ENCODE results near the gene TMEM43. TPM values are rescaled to one million over a fixed set of nuclear protein-coding genes. Genes with fewer than 3 reads are reported as not detected.
A peak's percentile ranks its signal among the peaks of the same experiment; 100 is the strongest.

The TMEM43 gene
- total and polyA plus RNA-seq, 8 donors = 11.2 to 31.2 (median 17.6) TPM

- no peak for TF ChIP-seq CTCF (IDR thresholded peaks at IDR 0.05)
- intact Hi-C loops (cut with DNase I) = no loop called here
- whole genome bisulfite sequencing, 2 donors = 92 to 93% methylated on average over 6 of the region's 6 CpGs
Observed at GRCh38 chr3:14153663-14154062, 28.8 kb downstream of the TMEM43 start.

GRCh38 chr3:14154276-14154675 lies 29.4 kb downstream of the TMEM43 start:
- Histone ChIP-seq H3K27ac (no peak overlapping the region), H3K9me3 (no peaks in the 10 kb centered on the region), H3K36me3 (peaks cover 6 to 57% (median 20%) of the 10 kb centered on the region in 3 donors), H3K4me1 (no peaks in the 10 kb centered on the region), H3K4me3 (no peak overlapping the region), H3K27me3 (no peaks in the 10 kb centered on the region)
- intact Hi-C loops (cut with DNase I) = no loop called here
- no peak for TF ChIP-seq CTCF (IDR thresholded peaks at IDR 0.05)
- ATAC-seq (no peak), DNase-seq (no peak), FAIRE-seq (no peak)
- WGBS, 2 donors = 93 to 95% methylated on average over 5 of the region's 5 CpGs

More at GRCh38 chr3:14153663-14154062, 28.8 kb downstream of the TMEM43 start:
- Histone ChIP-seq H3K9me3 (no peaks in the 10 kb centered on the region), H3K27me3 (no peaks in the 10 kb centered on the region), H3K4me3 (no peak overlapping the region), H3K36me3 (peaks cover 6 to 52% (median 19%) of the 10 kb centered on the region in 3 donors), H3K4me1 (no peaks in the 10 kb centered on the region), H3K27ac (no peak overlapping the region)
- DNase-seq (no peak), ATAC-seq (no peak), FAIRE-seq (no peak)

DNA sequence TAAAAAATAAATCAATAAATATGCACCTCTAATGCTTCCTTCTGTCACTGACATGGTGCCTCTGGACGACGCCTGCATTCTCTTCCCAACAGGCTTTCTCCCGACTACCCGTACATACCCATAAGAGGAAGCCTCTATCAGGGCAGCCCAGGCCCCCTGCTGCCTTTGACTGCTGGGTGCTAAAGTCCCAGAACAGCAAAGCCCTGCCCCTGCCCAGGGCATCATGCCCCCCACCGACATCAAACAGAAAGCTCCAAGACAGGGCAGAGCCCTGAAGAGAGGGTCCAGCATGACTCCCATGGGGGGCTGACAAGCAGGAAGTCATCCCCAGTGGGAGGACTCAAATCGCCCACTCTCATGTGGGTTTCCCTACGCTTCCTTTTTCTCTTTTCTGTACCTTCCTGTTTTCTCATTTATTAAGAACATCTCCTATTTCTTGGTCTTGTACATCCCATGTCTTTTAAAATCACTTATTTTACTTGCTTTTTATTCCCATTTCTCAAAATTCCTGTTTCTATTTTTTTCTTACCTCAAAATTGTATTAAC lies 30.1 kb downstream of the TMEM43 start:
- H3K4me1 ChIP-seq = no peaks in the 10 kb centered on the region
- H3K27ac ChIP-seq = no peak overlapping the region
- DNase-seq (peak in 1 of 6 donors; percentile 32), ATAC-seq (no peak), FAIRE-seq (no peak)
- no peaks in the 10 kb centered on the region for H3K9me3 ChIP-seq
- H3K4me3 ChIP-seq = no peak overlapping the region
- H3K36me3 ChIP-seq = peaks cover 6 to 64% (median 27%) of the 10 kb centered on the region in 3 donors
- no peak for TF ChIP-seq CTCF (IDR thresholded peaks at IDR 0.05)
- 87 to 93% methylated on average over 7 of the region's 7 CpGs for WGBS, 2 donors
- H3K27me3 ChIP-seq = no peaks in the 10 kb centered on the region
- intact Hi-C loops (cut with DNase I) = no loop called here

GRCh38 chr3:14156201-14156600 lies 31.3 kb downstream of the TMEM43 start:
- 97% methylated on average over 7 of the region's 7 CpGs for WGBS, 2 donors
- DNase-seq (no peak), ATAC-seq (no peak), FAIRE-seq (no peak)
- H3K27ac ChIP-seq = no peak overlapping the region
- intact Hi-C loops (cut with DNase I) = no loop called here
- peaks cover 6 to 76% (median 37%) of the 10 kb centered on the region in 3 donors for H3K36me3 ChIP-seq
- no peak overlapping the region for H3K4me3 ChIP-seq
- no peaks in the 10 kb centered on the region for H3K27me3 ChIP-seq
- no peaks in the 10 kb centered on the region for H3K9me3 ChIP-seq
- TF ChIP-seq CTCF (IDR thresholded peaks at IDR 0.05) = no peak
- no peaks in the 10 kb centered on the region for H3K4me1 ChIP-seq

DNA sequence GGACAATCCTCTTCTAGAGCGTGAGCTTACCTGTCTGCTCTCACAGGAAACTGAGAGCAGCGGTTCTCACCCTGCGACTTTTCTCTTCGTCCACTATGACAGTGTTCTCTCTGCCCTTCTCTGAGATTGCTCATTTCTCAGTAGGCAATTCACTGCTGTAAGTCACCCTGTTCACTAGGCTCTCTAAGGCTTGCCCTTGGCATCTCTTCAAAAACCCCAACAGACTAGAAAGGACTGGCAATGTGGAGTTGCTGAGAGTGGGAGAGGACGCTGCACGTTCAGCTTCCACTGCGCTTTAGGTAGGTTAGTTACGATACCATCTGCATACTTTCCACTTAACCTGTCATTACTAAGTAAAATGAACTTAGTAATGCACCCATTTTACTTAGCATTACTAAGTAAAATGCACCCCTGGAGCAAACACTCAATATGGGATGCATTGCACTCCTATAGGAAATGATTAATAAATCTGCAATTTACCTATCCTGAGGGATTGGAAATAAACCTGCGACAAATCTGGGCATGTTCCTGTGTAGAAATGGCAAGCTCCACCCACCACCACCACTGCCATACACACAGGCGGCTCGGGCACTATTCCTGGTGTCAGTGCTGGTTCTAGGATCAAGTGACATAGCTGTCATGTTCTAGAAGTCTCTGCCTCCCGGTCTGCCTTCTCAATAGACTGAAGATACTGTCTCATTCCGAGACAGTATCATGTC lies 32.1 kb downstream of the TMEM43 start:
- Histone ChIP-seq H3K27me3 (no peaks in the 10 kb centered on the region), H3K4me3 (no peak overlapping the region), H3K27ac (no peak overlapping the region), H3K9me3 (no peaks in the 10 kb centered on the region), H3K4me1 (no peaks in the 10 kb centered on the region), H3K36me3 (peaks cover 6 to 76% (median 40%) of the 10 kb centered on the region in 3 donors)
- ATAC-seq = no peak
- TF ChIP-seq CTCF (IDR thresholded peaks at IDR 0.05) = no peak
- 95 to 97% methylated on average over 13 of the region's 13 CpGs for WGBS, 2 donors
- intact Hi-C loops (cut with DNase I) = no loop called here
- no peak for DNase-seq
- FAIRE-seq = no peak
